SK-N-SH (cell line): ENCODE data around the gene FFAR3. TPM values are rescaled to one million over a fixed set of nuclear protein-coding genes. Genes with fewer than 3 reads are reported as not detected.

Experiments used
- CTCF ChIA-PET: fragments of 300-600, 350-600 bp; formaldehyde crosslinking; extraction: SDS; loops from one replicate; lab custom pipeline; 2021; lab: Yijun Ruan, JAX
- POLR2A ChIA-PET: fragments of 350-600 bp; sonication (Branson Sonifier 250); formaldehyde crosslinking; extraction: SDS; loops from one replicate; lab custom pipeline; 2020; ENCODE audit warnings: antibody characterized with exemption, inconsistent platforms; lab: Yijun Ruan, JAX
- DNase-seq: peaks from one replicate; pipeline ENCODE4 v3.0.0; 2012
- H2AFZ ChIP-seq: fragments of 200-600 bp; sonication (generic); 2 replicates; pipeline ENCODE4 v1.8.1; 2016; ENCODE audit warnings: antibody characterized with exemption, mild to moderate bottlenecking, low read depth
- H3F3A ChIP-seq: fragments of 200-600 bp; sonication (generic); replicated peaks from 2 replicates; pipeline ENCODE3; 2016; ENCODE audit warnings: antibody characterized with exemption, mild to moderate bottlenecking; ENCODE audit not compliant: insufficient read depth
- H3K27ac ChIP-seq, 2 experiments: fragments of 200-500 bp in 1 of 2; fragments of 200-600 bp in 1 of 2; sonication (Bioruptor generic) in 1 of 2; sonication (generic), shearing (Covaris generic) in 1 of 2; 2 replicates each; pipeline versions ENCODE4 v1.5.1 to v1.6.1; 2014 to 2016; ENCODE audit warnings: low read depth in 2 of 2, inconsistent platforms in 1 of 2, low read length in 1 of 2, mild to moderate bottlenecking in 1 of 2, mixed read lengths in 1 of 2
- H3K27me3 ChIP-seq: fragments of 200-600 bp; sonication (generic), shearing (Covaris generic); 2 replicates; pipeline ENCODE4 v1.6.1; 2016; ENCODE audit warnings: mixed run types; ENCODE audit not compliant: insufficient read depth
- H3K36me3 ChIP-seq, 2 experiments: fragments of 200-500 bp in 1 of 2; fragments of 200-600 bp in 1 of 2; sonication (Bioruptor generic) in 1 of 2; sonication (generic) in 1 of 2; replicated peaks in 1 of 2; 2 replicates each; pipeline versions ENCODE3 to v1.5.1; 2014 to 2016; ENCODE audit warnings: low read length in 1 of 2, mild to moderate bottlenecking in 1 of 2; ENCODE audit not compliant: insufficient read depth in 2 of 2, control insufficient read depth in 1 of 2
- H3K4me1 ChIP-seq, 2 experiments: fragments of 200-500 bp in 1 of 2; fragments of 200-600 bp in 1 of 2; sonication (Bioruptor generic) in 1 of 2; sonication (generic), shearing (Covaris generic) in 1 of 2; 2 replicates each; pipeline versions ENCODE4 v1.5.1 to v1.6.1; 2014 to 2016; ENCODE audit warnings: low read depth in 1 of 2, low read length in 1 of 2, mixed run types in 1 of 2; ENCODE audit not compliant: insufficient read depth in 2 of 2, control insufficient read depth in 1 of 2
- H3K4me2 ChIP-seq: fragments of 200-600 bp; sonication (generic), shearing (Covaris generic); 2 replicates; pipeline ENCODE4 v1.6.1; 2017; ENCODE audit warnings: mixed run types
- H3K4me3 ChIP-seq, 2 experiments: fragments of 200-500 bp in 1 of 2; fragments of 200-600 bp in 1 of 2; sonication (Bioruptor generic) in 1 of 2; sonication (generic), shearing (Covaris generic) in 1 of 2; 2 replicates each; pipeline versions ENCODE4 v1.5.1 to v1.8.1; 2014 to 2016; ENCODE audit warnings: low read depth in 2 of 2, inconsistent platforms in 1 of 2, low read length in 1 of 2, mild to moderate bottlenecking in 1 of 2, mixed read lengths in 1 of 2, moderate library complexity in 1 of 2
- H3K79me2 ChIP-seq: fragments of 200-600 bp; sonication (generic); 2 replicates; pipeline ENCODE4 v1.8.1; 2017; ENCODE audit warnings: mild to moderate bottlenecking; ENCODE audit not compliant: insufficient read depth
- H3K9ac ChIP-seq: fragments of 200-600 bp; sonication (generic); 2 replicates; pipeline ENCODE4 v1.6.1; 2017; ENCODE audit warnings: mixed run types
- H3K9me2 ChIP-seq: fragments of 200-600 bp; sonication (generic); 2 replicates; pipeline ENCODE4 v1.6.1; 2017; ENCODE audit warnings: mixed run types
- H3K9me3 ChIP-seq: fragments of 200-600 bp; sonication (generic); 2 replicates; pipeline ENCODE4 v1.6.1; 2017; ENCODE audit warnings: mixed run types, mild to moderate bottlenecking, moderate library complexity
- H4K20me1 ChIP-seq: fragments of 200-600 bp; sonication (generic); 2 replicates; pipeline ENCODE4 v1.6.1; 2017; ENCODE audit warnings: mild to moderate bottlenecking, mixed run types; ENCODE audit not compliant: insufficient read depth
- CHD2 ChIP-seq: fragments of 150-350 bp; IDR thresholded peaks from 2 replicates; pipeline ENCODE4 v1.6.1; 2018; ENCODE audit warnings: low read length; ENCODE audit not compliant: partially characterized antibody
- EP300 ChIP-seq, 2 experiments: IDR thresholded peaks; 2 replicates each; pipeline versions ENCODE4 v1.4.0 to v1.6.1; 2012; ENCODE audit warnings: borderline replicate concordance in 1 of 2, low read depth in 1 of 2, low read length in 1 of 2
- EZH2phosphoT487 ChIP-seq: fragments of 200-600 bp; sonication (generic); IDR thresholded peaks from 2 replicates; pipeline ENCODE4 v1.6.1; 2017; ENCODE audit warnings: low read depth, mixed run types, mild to moderate bottlenecking, antibody characterized with exemption, moderate library complexity, borderline replicate concordance
- FOXJ3 ChIP-seq: sonication (generic); formaldehyde crosslinking; IDR thresholded peaks from 2 replicates; pipeline ENCODE4 v1.5.1; 2020; ENCODE audit warnings: mild to moderate bottlenecking, missing genetic modification reagents
- FOXM1 ChIP-seq: IDR thresholded peaks from 2 replicates; pipeline ENCODE4 v1.4.0; 2012; ENCODE audit warnings: low read depth, mild to moderate bottlenecking
- MEF2A ChIP-seq: IDR thresholded peaks from 2 replicates; pipeline ENCODE4 v1.4.0; 2012; ENCODE audit warnings: low read depth, borderline replicate concordance
- MXI1 ChIP-seq: IDR thresholded peaks from 2 replicates; pipeline ENCODE4 v1.6.1; 2012; ENCODE audit warnings: mild to moderate bottlenecking, low read depth, low read length, improper control_type of control experiment
- POLR2AphosphoS5 ChIP-seq: IDR thresholded peaks from 2 replicates; pipeline ENCODE4 v1.6.1; 2012; ENCODE audit warnings: low read depth, low read length
- RAD21 ChIP-seq: IDR thresholded peaks from 2 replicates; pipeline ENCODE4 v1.6.1; 2012; ENCODE audit warnings: mild to moderate bottlenecking, low read length
- RFX5 ChIP-seq: IDR thresholded peaks from 2 replicates; pipeline ENCODE4 v1.6.1; 2012; ENCODE audit warnings: mild to moderate bottlenecking, improper control_type of control experiment, low read length
- RXRA ChIP-seq: IDR thresholded peaks from 2 replicates; pipeline ENCODE4 v1.4.0; 2012; ENCODE audit warnings: low read depth, mild to moderate bottlenecking, borderline replicate concordance
- TAF1 ChIP-seq: IDR thresholded peaks from 2 replicates; pipeline ENCODE4 v1.6.1; 2012; ENCODE audit warnings: low read depth, mild to moderate bottlenecking, low read length, moderate library complexity, borderline replicate concordance
- TCF12 ChIP-seq: IDR thresholded peaks from 2 replicates; pipeline ENCODE4 v1.4.0; 2012
- TEAD4 ChIP-seq: IDR thresholded peaks from 2 replicates; pipeline ENCODE4 v1.4.0; 2012; ENCODE audit warnings: mild to moderate bottlenecking, borderline replicate concordance; ENCODE audit not compliant: insufficient read depth
- WGBS: methylation state at CpG from one replicate; pipeline ENCODE4 v1.1.6; 2017; ENCODE audit warnings: low lambda C conversion rate; 5-methylcytosine and 5-hydroxymethylcytosine counted together
- polyA plus RNA-seq, 3 experiments: library from polyadenylated mRNA; depleted of rRNA; stranded (reverse); fragments of >200 nt; gene quantifications; 2 replicates each; pipeline ENCODE4 v1.2.3, GENCODE V29; 2012
- TF ChIP-seq, protein P1 (sequence below): fragments of 150-350 bp; IDR thresholded peaks from 2 replicates; pipeline ENCODE4 v1.6.1; 2016; ENCODE audit warnings: mild to moderate bottlenecking, low read depth, low read length
- TF ChIP-seq, protein P2 (sequence below): IDR thresholded peaks from 2 replicates; pipeline ENCODE4 v1.6.1; 2012; ENCODE audit warnings: mild to moderate bottlenecking, low read depth, low read length, moderate library complexity
- TF ChIP-seq, protein P3 (sequence below): IDR thresholded peaks from 2 replicates; pipeline ENCODE4 v1.4.0; 2012; ENCODE audit warnings: low read depth, borderline replicate concordance
- TF ChIP-seq, protein P4 (sequence below): IDR thresholded peaks from 2 replicates; pipeline ENCODE4 v1.4.0; 2012; ENCODE audit warnings: low read depth, borderline replicate concordance
- TF ChIP-seq, protein P5 (sequence below): IDR thresholded peaks from 2 replicates; pipeline ENCODE4; 2012
- TF ChIP-seq, protein P6 (sequence below): fragments of 150-350 bp; IDR thresholded peaks from 2 replicates; pipeline ENCODE4 v1.6.1; 2017; ENCODE audit warnings: antibody characterized with exemption, low read length, low read depth, borderline replicate concordance

The FFAR3 gene
- polyA plus RNA-seq, 1 of the 3 experiments (the other 2 are of a cell fraction), result not detected

DNA sequence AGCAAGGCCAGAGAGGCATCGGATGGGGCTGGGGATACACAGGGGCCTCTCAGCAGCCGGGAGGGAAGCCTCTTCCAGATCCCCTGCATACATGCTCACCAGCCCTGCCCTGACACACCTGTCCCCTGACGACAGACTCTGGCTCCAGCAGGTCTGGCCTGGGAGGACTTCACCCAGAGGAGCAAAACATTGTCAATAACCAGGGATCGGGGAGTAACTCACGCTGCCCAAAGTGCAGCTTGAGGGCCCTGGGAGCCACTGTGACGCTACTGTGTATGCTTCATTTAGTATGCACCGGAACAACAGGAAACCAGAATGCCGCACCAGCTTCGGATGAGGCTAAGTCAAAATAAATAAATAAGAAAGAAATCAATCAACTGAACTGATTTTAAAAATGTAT is 41.7 kb upstream of the FFAR3 start:
- Histone ChIP-seq H3K36me3 (no peaks in the 10 kb centered on the region), H3K4me1 (no peaks in the 10 kb centered on the region), H4K20me1 (no peaks in the 10 kb centered on the region), H3K79me2 (no peaks in the 10 kb centered on the region), H2AFZ (no peak overlapping the region), H3K27ac (no peak overlapping the region), H3K9me3 (no peaks in the 10 kb centered on the region), H3K9ac (no peak overlapping the region), H3K27me3 (no peaks in the 10 kb centered on the region), H3F3A (no peaks in the 10 kb centered on the region), H3K4me2 (no peak overlapping the region), H3K4me3 (no peak overlapping the region), H3K9me2 (no peaks in the 10 kb centered on the region)
- CTCF ChIA-PET, result interaction anchor here (1.0 to 1.6 kb wide), 6 partner anchors 11 to 179 kb away, joined by 3 to 4 read pairs (median 4); no protein-coding TSS in a partner anchor
- DNase-seq, result no peak
- WGBS, result 69% methylated on average over 9 of the region's 9 CpGs
- POLR2A ChIA-PET, result no interaction called here
- TF ChIP-seq RXRA, result no peak
- TF ChIP-seq RFX5, result no peak
- TF ChIP-seq, protein P1, sequence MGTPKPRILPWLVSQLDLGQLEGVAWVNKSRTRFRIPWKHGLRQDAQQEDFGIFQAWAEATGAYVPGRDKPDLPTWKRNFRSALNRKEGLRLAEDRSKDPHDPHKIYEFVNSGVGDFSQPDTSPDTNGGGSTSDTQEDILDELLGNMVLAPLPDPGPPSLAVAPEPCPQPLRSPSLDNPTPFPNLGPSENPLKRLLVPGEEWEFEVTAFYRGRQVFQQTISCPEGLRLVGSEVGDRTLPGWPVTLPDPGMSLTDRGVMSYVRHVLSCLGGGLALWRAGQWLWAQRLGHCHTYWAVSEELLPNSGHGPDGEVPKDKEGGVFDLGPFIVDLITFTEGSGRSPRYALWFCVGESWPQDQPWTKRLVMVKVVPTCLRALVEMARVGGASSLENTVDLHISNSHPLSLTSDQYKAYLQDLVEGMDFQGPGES, result no peak
- TF ChIP-seq, protein P2, sequence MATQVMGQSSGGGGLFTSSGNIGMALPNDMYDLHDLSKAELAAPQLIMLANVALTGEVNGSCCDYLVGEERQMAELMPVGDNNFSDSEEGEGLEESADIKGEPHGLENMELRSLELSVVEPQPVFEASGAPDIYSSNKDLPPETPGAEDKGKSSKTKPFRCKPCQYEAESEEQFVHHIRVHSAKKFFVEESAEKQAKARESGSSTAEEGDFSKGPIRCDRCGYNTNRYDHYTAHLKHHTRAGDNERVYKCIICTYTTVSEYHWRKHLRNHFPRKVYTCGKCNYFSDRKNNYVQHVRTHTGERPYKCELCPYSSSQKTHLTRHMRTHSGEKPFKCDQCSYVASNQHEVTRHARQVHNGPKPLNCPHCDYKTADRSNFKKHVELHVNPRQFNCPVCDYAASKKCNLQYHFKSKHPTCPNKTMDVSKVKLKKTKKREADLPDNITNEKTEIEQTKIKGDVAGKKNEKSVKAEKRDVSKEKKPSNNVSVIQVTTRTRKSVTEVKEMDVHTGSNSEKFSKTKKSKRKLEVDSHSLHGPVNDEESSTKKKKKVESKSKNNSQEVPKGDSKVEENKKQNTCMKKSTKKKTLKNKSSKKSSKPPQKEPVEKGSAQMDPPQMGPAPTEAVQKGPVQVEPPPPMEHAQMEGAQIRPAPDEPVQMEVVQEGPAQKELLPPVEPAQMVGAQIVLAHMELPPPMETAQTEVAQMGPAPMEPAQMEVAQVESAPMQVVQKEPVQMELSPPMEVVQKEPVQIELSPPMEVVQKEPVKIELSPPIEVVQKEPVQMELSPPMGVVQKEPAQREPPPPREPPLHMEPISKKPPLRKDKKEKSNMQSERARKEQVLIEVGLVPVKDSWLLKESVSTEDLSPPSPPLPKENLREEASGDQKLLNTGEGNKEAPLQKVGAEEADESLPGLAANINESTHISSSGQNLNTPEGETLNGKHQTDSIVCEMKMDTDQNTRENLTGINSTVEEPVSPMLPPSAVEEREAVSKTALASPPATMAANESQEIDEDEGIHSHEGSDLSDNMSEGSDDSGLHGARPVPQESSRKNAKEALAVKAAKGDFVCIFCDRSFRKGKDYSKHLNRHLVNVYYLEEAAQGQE, result no peak
- no peak for TF ChIP-seq FOXJ3 (CRISPR knock-in tag)
- no peak for TF ChIP-seq MEF2A
- TF ChIP-seq, protein P3, sequence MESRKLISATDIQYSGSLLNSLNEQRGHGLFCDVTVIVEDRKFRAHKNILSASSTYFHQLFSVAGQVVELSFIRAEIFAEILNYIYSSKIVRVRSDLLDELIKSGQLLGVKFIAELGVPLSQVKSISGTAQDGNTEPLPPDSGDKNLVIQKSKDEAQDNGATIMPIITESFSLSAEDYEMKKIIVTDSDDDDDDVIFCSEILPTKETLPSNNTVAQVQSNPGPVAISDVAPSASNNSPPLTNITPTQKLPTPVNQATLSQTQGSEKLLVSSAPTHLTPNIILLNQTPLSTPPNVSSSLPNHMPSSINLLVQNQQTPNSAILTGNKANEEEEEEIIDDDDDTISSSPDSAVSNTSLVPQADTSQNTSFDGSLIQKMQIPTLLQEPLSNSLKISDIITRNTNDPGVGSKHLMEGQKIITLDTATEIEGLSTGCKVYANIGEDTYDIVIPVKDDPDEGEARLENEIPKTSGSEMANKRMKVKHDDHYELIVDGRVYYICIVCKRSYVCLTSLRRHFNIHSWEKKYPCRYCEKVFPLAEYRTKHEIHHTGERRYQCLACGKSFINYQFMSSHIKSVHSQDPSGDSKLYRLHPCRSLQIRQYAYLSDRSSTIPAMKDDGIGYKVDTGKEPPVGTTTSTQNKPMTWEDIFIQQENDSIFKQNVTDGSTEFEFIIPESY, result no peak
- no peak for TF ChIP-seq FOXM1
- no peak for TF ChIP-seq RAD21
- TF ChIP-seq EZH2phosphoT487, result no peak
- no peak for TF ChIP-seq TCF12
- TF ChIP-seq, protein P4, sequence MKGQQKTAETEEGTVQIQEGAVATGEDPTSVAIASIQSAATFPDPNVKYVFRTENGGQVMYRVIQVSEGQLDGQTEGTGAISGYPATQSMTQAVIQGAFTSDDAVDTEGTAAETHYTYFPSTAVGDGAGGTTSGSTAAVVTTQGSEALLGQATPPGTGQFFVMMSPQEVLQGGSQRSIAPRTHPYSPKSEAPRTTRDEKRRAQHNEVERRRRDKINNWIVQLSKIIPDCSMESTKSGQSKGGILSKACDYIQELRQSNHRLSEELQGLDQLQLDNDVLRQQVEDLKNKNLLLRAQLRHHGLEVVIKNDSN, result no peak
- TF ChIP-seq, protein P5, sequence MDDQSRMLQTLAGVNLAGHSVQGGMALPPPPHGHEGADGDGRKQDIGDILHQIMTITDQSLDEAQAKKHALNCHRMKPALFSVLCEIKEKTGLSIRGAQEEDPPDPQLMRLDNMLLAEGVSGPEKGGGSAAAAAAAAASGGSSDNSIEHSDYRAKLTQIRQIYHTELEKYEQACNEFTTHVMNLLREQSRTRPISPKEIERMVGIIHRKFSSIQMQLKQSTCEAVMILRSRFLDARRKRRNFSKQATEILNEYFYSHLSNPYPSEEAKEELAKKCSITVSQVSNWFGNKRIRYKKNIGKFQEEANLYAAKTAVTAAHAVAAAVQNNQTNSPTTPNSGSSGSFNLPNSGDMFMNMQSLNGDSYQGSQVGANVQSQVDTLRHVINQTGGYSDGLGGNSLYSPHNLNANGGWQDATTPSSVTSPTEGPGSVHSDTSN, result no peak
- TF ChIP-seq MXI1, result no peak
- TF ChIP-seq TAF1, result no peak
- TF ChIP-seq CHD2, result no peak
- no peak for TF ChIP-seq EP300 (IDR thresholded peaks at IDR 0.05; ENCODE audit: borderline replicate concordance in 1 of 2, low read depth in 1 of 2, low read length in 1 of 2)
- no peak for TF ChIP-seq POLR2AphosphoS5
- TF ChIP-seq, protein P6, sequence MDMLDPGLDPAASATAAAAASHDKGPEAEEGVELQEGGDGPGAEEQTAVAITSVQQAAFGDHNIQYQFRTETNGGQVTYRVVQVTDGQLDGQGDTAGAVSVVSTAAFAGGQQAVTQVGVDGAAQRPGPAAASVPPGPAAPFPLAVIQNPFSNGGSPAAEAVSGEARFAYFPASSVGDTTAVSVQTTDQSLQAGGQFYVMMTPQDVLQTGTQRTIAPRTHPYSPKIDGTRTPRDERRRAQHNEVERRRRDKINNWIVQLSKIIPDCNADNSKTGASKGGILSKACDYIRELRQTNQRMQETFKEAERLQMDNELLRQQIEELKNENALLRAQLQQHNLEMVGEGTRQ, result no peak
- no peak for TF ChIP-seq TEAD4
